Loucy (cell line): ENCODE data around the gene DACT2.

Experiments used
- H2AFZ ChIP-seq: fragments of 200-600 bp; sonication (generic); 2 replicates; pipeline ENCODE4 v1.6.0; 2016; ENCODE audit warnings: antibody characterized with exemption, mild to moderate bottlenecking, low read length, moderate library complexity
- H3F3A ChIP-seq: fragments of 200-600 bp; 2 replicates; pipeline ENCODE4 v1.6.0; 2016; ENCODE audit warnings: antibody characterized with exemption, low read depth, mild to moderate bottlenecking
- H3K27me3 ChIP-seq: fragments of 200-600 bp; sonication (generic); 2 replicates; pipeline ENCODE4 v1.6.1; 2014; ENCODE audit warnings: low read length, mild to moderate bottlenecking; ENCODE audit not compliant: insufficient read depth, poor library complexity, severe bottlenecking
- H3K36me3 ChIP-seq: fragments of 200-600 bp; sonication (generic); 2 replicates; pipeline ENCODE4 v1.6.1; 2016; ENCODE audit warnings: low read length; ENCODE audit not compliant: insufficient read depth
- H3K4me1 ChIP-seq: fragments of 200-600 bp; sonication (generic); 2 replicates; pipeline ENCODE4 v1.5.1; 2014; ENCODE audit warnings: low read length, mild to moderate bottlenecking; ENCODE audit not compliant: insufficient read depth, poor library complexity, severe bottlenecking
- H3K4me2 ChIP-seq: fragments of 200-600 bp; sonication (generic); 2 replicates; pipeline ENCODE4 v1.6.0; 2014; ENCODE audit warnings: antibody characterized with exemption, low read length, low read depth, mild to moderate bottlenecking; ENCODE audit not compliant: poor library complexity, severe bottlenecking
- H3K4me3 ChIP-seq: fragments of 200-600 bp; sonication (generic); 2 replicates; pipeline ENCODE4 v1.5.1; 2014; ENCODE audit warnings: low read length, mild to moderate bottlenecking, mixed read lengths; ENCODE audit not compliant: poor library complexity, severe bottlenecking
- H3K79me2 ChIP-seq: fragments of 200-600 bp; sonication (generic); 2 replicates; pipeline ENCODE4 v1.6.1; 2014; ENCODE audit warnings: low read length; ENCODE audit not compliant: insufficient read depth
- H3K9ac ChIP-seq: fragments of 200-600 bp; sonication (generic); 2 replicates; pipeline ENCODE4 v1.6.0; 2014; ENCODE audit warnings: mild to moderate bottlenecking, low read depth, low read length, moderate library complexity; ENCODE audit not compliant: poor library complexity, severe bottlenecking
- H3K9me2 ChIP-seq: fragments of 200-600 bp; sonication (generic); replicated peaks from 2 replicates; pipeline ENCODE4 v1.6.1; 2016; ENCODE audit warnings: low read depth, low read length, mixed read lengths
- H3K9me3 ChIP-seq: fragments of 200-600 bp; sonication (generic); 2 replicates; pipeline ENCODE4 v1.6.1; 2014; ENCODE audit warnings: mild to moderate bottlenecking, antibody characterized with exemption, low read length, low read depth; ENCODE audit not compliant: insufficient read depth
- H4K20me1 ChIP-seq: fragments of 200-600 bp; sonication (generic); 2 replicates; pipeline ENCODE4 v1.6.0; 2014; ENCODE audit warnings: antibody characterized with exemption, low read length, mild to moderate bottlenecking; ENCODE audit not compliant: insufficient read depth, poor library complexity, severe bottlenecking
- EZH2phosphoT487 ChIP-seq: fragments of 200-600 bp; IDR thresholded peaks from 2 replicates; pipeline ENCODE4 v1.6.1; 2018; ENCODE audit warnings: antibody characterized with exemption, mild to moderate bottlenecking, moderate library complexity, borderline replicate concordance
- TF ChIP-seq, protein P1 (sequence below): fragments of 200-600 bp; sonication (generic); conservative IDR thresholded peaks from 2 replicates; pipeline ENCODE4 v1.5.1; 2014; ENCODE audit warnings: mild to moderate bottlenecking, antibody characterized with exemption, low read length

Gene DACT2

GRCh38 chr6:168265827-168266815, 53.5 kb downstream of the DACT2 start:
- TF ChIP-seq EZH2phosphoT487: no peak
- TF ChIP-seq, protein P1, sequence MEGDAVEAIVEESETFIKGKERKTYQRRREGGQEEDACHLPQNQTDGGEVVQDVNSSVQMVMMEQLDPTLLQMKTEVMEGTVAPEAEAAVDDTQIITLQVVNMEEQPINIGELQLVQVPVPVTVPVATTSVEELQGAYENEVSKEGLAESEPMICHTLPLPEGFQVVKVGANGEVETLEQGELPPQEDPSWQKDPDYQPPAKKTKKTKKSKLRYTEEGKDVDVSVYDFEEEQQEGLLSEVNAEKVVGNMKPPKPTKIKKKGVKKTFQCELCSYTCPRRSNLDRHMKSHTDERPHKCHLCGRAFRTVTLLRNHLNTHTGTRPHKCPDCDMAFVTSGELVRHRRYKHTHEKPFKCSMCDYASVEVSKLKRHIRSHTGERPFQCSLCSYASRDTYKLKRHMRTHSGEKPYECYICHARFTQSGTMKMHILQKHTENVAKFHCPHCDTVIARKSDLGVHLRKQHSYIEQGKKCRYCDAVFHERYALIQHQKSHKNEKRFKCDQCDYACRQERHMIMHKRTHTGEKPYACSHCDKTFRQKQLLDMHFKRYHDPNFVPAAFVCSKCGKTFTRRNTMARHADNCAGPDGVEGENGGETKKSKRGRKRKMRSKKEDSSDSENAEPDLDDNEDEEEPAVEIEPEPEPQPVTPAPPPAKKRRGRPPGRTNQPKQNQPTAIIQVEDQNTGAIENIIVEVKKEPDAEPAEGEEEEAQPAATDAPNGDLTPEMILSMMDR: no peak
- Histone ChIP-seq H3F3A (no peaks in the 10 kb centered on the region), H3K27me3 (no peaks in the 10 kb centered on the region), H3K36me3 (no peaks in the 10 kb centered on the region), H2AFZ (no peak overlapping the region), H3K4me2 (no peak overlapping the region), H3K4me3 (no peak overlapping the region), H4K20me1 (no peaks in the 10 kb centered on the region), H3K9me3 (peaks cover 4% of the 10 kb centered on the region; the same call in 1 of the 2 replicates), H3K9ac (no peak overlapping the region), H3K4me1 (no peaks in the 10 kb centered on the region), H3K9me2 (no peaks in the 10 kb centered on the region), H3K79me2 (no peaks in the 10 kb centered on the region)

DNA sequence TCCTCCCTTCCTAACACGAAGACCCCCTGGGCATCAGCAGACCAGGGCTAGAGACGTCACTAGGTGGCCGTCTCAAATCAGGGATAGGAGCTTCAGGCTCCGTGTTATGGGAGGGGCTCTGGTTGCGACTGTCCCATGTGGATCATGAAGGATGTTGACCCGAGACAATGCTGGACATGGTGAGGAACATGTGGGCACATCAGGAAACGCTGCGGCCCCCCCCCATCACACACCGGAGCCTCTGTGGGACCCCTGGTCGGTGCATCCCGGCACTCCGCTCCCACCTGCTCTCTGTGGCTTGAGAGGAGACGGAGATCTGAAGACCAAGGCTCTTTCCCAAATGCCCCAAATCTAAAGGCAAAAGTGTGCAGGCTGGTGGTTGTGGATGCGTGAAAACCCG, 54.2 kb downstream of the DACT2 start:
- Histone ChIP-seq H2AFZ (no peak overlapping the region), H3K79me2 (no peaks in the 10 kb centered on the region), H3F3A (no peaks in the 10 kb centered on the region), H3K9me2 (no peaks in the 10 kb centered on the region), H4K20me1 (no peaks in the 10 kb centered on the region), H3K4me2 (no peak overlapping the region), H3K4me3 (no peak overlapping the region), H3K27me3 (no peaks in the 10 kb centered on the region), H3K36me3 (no peaks in the 10 kb centered on the region), H3K9ac (no peak overlapping the region), H3K9me3 (peaks cover 7% of the 10 kb centered on the region; the same call in 1 of the 2 replicates), H3K4me1 (no peaks in the 10 kb centered on the region)
- TF ChIP-seq, protein P1: no peak
- no peak for TF ChIP-seq EZH2phosphoT487

- H3K4me3 ChIP-seq: no peak overlapping the region
- H3F3A ChIP-seq: no peaks in the 10 kb centered on the region
- H3K9me2 ChIP-seq: no peaks in the 10 kb centered on the region
- H3K9ac ChIP-seq: no peak overlapping the region
- H3K4me2 ChIP-seq: no peak overlapping the region
- no peaks in the 10 kb centered on the region for H3K27me3 ChIP-seq
- H3K79me2 ChIP-seq: no peaks in the 10 kb centered on the region
- H3K4me1 ChIP-seq: no peaks in the 10 kb centered on the region
- H4K20me1 ChIP-seq: no peaks in the 10 kb centered on the region
- H3K9me3 ChIP-seq: peaks cover 10% of the 10 kb centered on the region; the same call in 1 of the 2 replicates
- H3K36me3 ChIP-seq: no peaks in the 10 kb centered on the region
- no peak overlapping the region for H2AFZ ChIP-seq
- TF ChIP-seq, protein P1: no peak
- TF ChIP-seq EZH2phosphoT487: no peak
Observed at GRCh38 chr6:168264593-168265335, 54.8 kb downstream of the DACT2 start.
